Activated CD4-positive, alpha-beta memory T cell treated with anti-CD3 and anti-CD28 coated beads, Interleukin-2, amount 10 ng/mL, durations not matched to agents 7 days and 5 days (primary cell): ENCODE results near the gene GORASP2. TPM values are rescaled to one million over a fixed set of nuclear protein-coding genes. Genes with fewer than 3 reads are reported as not detected.

Experiments used
- CTCF ChIA-PET: fragments of 350-600 bp; sonication (Branson Sonifier 250); formaldehyde crosslinking; loops from one replicate; lab custom pipeline; 2021; ENCODE audit warnings: antibody characterized with exemption, inconsistent platforms; lab: Charles Lee
- POLR2A ChIA-PET: fragments of 350-600 bp; sonication (Branson Sonifier 250); formaldehyde crosslinking; loops from one replicate; lab custom pipeline; 2021; ENCODE audit warnings: antibody characterized with exemption; lab: Charles Lee
- DNase-seq: peaks from one replicate; pipeline ENCODE4 v3.0.0-alpha.2; 2020
- H3K27ac Mint-ChIP-seq: one replicate; pipeline ENCODE4 v1.8.0; 2021; ENCODE audit warnings: mild to moderate bottlenecking, mixed read lengths
- H3K27me3 Mint-ChIP-seq: one replicate; pipeline ENCODE4 v1.8.0; 2021; ENCODE audit warnings: mixed read lengths
- H3K36me3 Mint-ChIP-seq: one replicate; pipeline ENCODE4 v1.8.0; 2021; ENCODE audit warnings: low read depth, mixed read lengths
- H3K4me1 Mint-ChIP-seq: one replicate; pipeline ENCODE4 v1.8.0; 2021; ENCODE audit warnings: mixed read lengths
- H3K4me3 Mint-ChIP-seq: one replicate; pipeline ENCODE4 v1.8.0; 2021; ENCODE audit warnings: mild to moderate bottlenecking, mixed read lengths
- H3K9me3 Mint-ChIP-seq: one replicate; pipeline ENCODE4 v1.8.0; 2021; ENCODE audit warnings: mixed read lengths
- total RNA-seq, 2 experiments: library from RNA; stranded (reverse); gene quantifications; one replicate each; pipeline ENCODE4 v1.2.3, GENCODE V29; 2021

Gene GORASP2
- total RNA-seq, 2 experiments from 2014 or later: 58.7 to 67.0 TPM

DNA sequence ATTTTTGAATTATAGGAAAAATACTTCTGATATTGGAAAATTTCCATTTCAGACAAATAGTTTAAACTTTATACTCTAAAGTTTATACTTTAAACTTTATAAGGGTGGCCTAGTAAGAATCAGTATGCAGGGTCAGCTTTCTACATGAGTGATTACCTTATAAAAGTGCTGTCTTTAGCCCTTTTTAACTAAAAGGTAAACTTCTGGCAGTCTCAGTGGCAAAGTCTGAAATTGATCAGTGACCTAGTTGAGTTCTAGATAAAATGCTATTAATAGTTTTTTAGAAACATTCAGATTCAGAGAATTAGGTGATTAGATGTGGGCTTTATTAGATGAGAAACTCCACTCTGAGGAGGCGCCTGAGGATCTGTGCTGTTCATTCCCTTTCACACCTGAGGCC, 15.5 kb downstream of the GORASP2 start:
- ChIA-PET CTCF (interaction anchor here (1.6 kb wide), 1 partner anchor 16 kb away, joined by 5 read pairs; the partner anchor contains the start of gene GORASP2), POLR2A (interaction anchor here (0.6 to 3.5 kb wide), 2 partner anchors 14 to 177 kb away, joined by 4 to 14 read pairs; no protein-coding TSS in a partner anchor)
- peaks cover 24% of the 10 kb centered on the region for H3K4me1 Mint-ChIP-seq

DNA sequence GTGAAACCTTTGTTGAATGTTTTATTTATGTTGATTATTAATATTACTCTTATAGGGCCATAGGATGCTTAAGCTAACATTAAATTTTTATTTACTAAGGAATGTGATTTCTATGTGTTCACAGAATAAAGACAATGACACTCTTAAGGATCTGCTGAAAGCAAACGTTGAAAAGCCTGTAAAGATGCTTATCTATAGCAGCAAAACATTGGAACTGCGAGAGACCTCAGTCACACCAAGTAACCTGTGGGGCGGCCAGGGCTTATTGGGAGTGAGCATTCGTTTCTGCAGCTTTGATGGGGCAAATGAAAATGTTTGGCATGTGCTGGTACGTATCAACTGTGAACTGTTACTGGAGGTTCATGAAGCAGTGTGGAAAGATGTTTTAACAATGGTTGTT, 20.4 kb downstream of the GORASP2 start:
- POLR2A ChIA-PET: no interaction called here
- H3K27me3 Mint-ChIP-seq: no peaks in the 10 kb centered on the region
- no peaks in the 10 kb centered on the region for H3K9me3 Mint-ChIP-seq
- CTCF ChIA-PET: interaction anchor here (0.6 to 3.4 kb wide), 3 partner anchors 13 to 1177 kb away, joined by 3 to 20 read pairs (median 4); partner anchors contain the start of gene GORASP2
- no peak overlapping the region for H3K4me3 Mint-ChIP-seq
- no peak for DNase-seq
- peaks cover 2% of the 10 kb centered on the region for H3K4me1 Mint-ChIP-seq
- peaks cover 48% of the 10 kb centered on the region for H3K36me3 Mint-ChIP-seq
- no peak overlapping the region for H3K27ac Mint-ChIP-seq

More for the DNA sequence above, 15.5 kb downstream of the GORASP2 start:
- Mint-ChIP-seq H3K4me3 (no peak overlapping the region), H3K27me3 (no peaks in the 10 kb centered on the region), H3K36me3 (peaks cover 25% of the 10 kb centered on the region), H3K9me3 (no peaks in the 10 kb centered on the region), H3K27ac (no peak overlapping the region)
- DNase-seq: no peak

DNA sequence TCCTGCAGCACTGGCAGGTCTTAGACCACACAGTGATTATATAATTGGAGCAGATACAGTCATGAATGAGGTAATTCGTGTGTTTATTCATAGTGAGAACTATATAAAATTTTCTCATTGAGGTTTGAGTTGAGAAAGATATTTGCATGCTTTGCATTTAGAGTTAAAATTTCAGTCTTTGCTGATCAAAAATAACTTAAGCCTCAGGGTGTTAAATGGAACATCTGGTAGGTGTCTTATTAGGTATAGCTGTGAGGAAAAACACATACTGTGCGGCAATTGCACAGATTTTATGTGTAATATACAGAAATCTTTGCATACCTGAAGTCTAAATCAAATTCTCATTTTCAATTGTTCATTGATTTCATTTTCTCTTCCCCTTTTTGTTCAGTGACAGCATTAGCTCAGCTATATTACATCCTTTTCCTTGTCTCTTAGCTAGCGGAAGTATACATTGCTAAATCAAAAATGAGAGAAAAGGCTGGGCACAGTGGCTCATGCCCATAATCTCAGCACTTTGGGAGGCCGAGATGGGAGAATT, 21.2 kb downstream of the GORASP2 start:
- ChIA-PET CTCF (interaction anchor here (3.4 kb wide), 1 partner anchor 21 kb away, joined by 20 read pairs; the partner anchor contains the start of gene GORASP2), POLR2A (no interaction called here)
- H3K27me3 Mint-ChIP-seq: no peaks in the 10 kb centered on the region
- no peak for DNase-seq
- H3K27ac Mint-ChIP-seq: no peak overlapping the region
- H3K36me3 Mint-ChIP-seq: peaks cover 56% of the 10 kb centered on the region
- H3K9me3 Mint-ChIP-seq: no peaks in the 10 kb centered on the region
- H3K4me1 Mint-ChIP-seq: peaks cover 2% of the 10 kb centered on the region
- no peak overlapping the region for H3K4me3 Mint-ChIP-seq

DNA sequence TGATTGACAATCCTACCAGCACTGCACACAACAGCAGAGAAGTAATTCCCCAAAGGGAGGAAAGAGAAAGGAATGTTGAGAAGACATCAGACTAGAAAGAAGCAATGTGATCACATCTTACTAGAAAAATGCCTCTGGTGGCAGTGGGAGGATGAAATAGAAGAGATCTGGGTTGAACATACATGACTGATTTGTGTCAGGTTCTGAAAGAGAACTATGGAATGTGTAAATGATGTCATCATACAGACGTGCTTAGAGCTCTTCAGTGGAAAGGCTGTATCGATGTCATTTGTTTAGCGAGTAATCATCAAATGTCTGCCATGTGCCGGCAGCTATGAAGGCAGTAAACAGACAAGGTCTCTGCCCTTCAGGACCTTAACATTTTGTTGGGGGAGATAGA, 24.9 kb downstream of the GORASP2 start:
- no peaks in the 10 kb centered on the region for H3K27me3 Mint-ChIP-seq
- no peak for DNase-seq
- POLR2A ChIA-PET: no interaction called here

DNA sequence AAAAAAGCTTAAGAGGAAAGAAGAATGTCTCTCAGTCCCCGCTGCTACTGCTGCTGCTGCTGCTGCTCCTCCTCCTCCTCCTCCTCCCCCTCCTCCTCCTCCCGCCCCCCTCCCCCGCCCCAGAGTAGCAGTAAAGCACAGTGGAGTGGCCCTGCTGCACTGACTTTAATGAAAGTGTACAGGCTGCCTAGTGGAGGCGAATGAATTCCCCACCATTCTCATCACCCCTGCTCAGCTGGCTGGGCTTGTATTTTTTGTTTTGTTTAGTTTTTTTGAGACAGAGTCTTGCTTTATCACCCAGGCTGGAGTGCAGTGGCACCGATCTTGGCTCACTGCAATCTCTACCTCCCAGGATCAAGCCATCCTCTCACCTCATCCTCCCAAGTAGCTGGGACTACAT, 34.3 kb downstream of the GORASP2 start:
- Mint-ChIP-seq H3K36me3 (peaks cover 59% of the 10 kb centered on the region), H3K27me3 (no peaks in the 10 kb centered on the region), H3K4me3 (no peak overlapping the region), H3K27ac (no peak overlapping the region), H3K9me3 (no peaks in the 10 kb centered on the region), H3K4me1 (no peaks in the 10 kb centered on the region)
- POLR2A ChIA-PET: interaction anchor here (1.0 kb wide), 1 partner anchor 34 kb away, joined by 8 read pairs; the partner anchor contains the start of gene GORASP2
- CTCF ChIA-PET: interaction anchor here (1.1 kb wide), 1 partner anchor 9 kb away, joined by 3 read pairs; no protein-coding TSS in a partner anchor
- no peak for DNase-seq

More for the DNA sequence above, 24.9 kb downstream of the GORASP2 start:
- Mint-ChIP-seq H3K9me3 (no peaks in the 10 kb centered on the region), H3K36me3 (peaks cover 71% of the 10 kb centered on the region), H3K4me1 (no peaks in the 10 kb centered on the region), H3K27ac (no peak overlapping the region), H3K4me3 (no peak overlapping the region)
- CTCF ChIA-PET: interaction anchor here (1.0 to 2.0 kb wide), 2 partner anchors 19 to 480 kb away, joined by 4 to 5 read pairs; partner anchors contain the start of genes DCAF17 and METTL8

DNA sequence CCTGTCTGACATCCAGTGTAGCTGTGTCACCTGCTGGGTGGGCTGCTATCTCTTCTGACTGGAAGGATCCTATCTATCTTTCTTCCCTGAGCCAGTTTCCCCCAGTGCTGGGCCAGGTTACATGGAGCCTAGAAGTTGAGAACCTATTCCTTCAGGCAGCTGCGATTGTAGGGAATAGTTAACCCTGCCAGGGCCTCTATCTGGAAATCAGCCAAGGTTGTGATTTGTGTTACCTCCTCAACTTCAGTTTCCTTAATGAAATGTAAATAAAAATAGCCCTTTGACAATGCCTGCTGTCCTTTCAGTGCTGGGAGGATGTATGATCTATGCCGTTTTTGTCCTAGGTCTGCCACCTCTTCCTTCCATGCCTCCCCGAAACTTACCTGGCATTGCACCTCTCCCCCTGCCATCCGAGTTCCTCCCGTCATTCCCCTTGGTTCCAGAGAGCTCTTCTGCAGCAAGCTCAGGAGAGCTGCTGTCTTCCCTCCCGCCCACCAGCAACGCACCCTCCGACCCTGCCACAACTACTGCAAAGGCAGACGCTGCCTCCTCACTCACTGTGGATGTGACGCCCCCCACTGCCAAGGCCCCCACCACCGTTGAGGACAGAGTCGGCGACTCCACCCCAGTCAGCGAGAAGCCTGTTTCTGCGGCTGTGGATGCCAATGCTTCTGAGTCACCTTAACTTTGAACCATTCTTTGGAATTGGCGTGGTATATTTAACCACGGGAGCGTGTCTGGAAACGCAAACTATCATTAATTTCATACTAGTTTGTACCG, 36.6 kb downstream of the GORASP2 start:
- no peaks in the 10 kb centered on the region for H3K27me3 Mint-ChIP-seq
- H3K36me3 Mint-ChIP-seq: peaks cover 50% of the 10 kb centered on the region
- no peaks in the 10 kb centered on the region for H3K9me3 Mint-ChIP-seq
- POLR2A ChIA-PET: no interaction called here
- DNase-seq: no peak
- H3K4me1 Mint-ChIP-seq: no peaks in the 10 kb centered on the region
- no peak overlapping the region for H3K27ac Mint-ChIP-seq
- CTCF ChIA-PET: interaction anchor here (0.7 kb wide), 1 partner anchor 636 kb away, joined by 4 read pairs; no protein-coding TSS in a partner anchor
- H3K4me3 Mint-ChIP-seq: no peak overlapping the region

DNA sequence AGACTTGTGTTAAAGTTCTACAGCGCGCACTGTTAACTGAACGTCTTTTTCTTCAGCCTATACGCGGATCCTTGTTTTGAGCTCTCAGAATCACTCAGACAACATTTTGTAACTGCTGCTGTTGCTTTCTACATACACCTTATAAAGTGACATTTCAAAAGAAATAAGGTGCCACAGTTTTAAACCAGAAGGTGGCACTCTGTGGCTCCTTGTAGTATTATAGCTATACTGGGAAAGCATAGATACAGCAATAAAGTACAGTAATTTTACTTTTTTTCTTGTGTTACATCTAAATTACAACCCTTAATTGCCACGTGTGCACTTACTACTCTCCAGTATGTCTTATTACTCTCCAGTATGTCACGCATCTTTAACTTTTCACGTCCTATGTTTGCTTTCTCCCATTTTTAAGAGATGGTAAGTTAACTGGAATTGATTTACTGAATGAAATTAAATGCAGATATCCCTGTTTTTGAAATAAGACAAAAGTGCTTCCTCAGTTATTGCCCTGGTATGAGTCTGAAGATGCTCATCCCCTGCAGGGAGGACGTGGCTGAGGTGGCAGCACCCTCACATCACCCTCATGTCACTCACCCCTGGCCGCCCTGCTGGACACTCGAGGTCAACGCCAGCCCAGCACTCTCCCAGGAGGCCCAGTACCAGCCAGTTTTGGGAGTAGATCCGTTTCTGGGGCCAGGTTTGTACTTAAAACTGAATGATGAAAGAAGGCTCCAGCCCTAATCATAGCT, 37.8 kb downstream of the GORASP2 start:
- Mint-ChIP-seq H3K27ac (peak overlapping the region; percentile 14), H3K27me3 (no peaks in the 10 kb centered on the region), H3K36me3 (peaks cover 42% of the 10 kb centered on the region), H3K4me3 (no peak overlapping the region), H3K9me3 (no peaks in the 10 kb centered on the region), H3K4me1 (no peaks in the 10 kb centered on the region)
- no peak for DNase-seq
- ChIA-PET POLR2A (interaction anchor here (1.2 kb wide), 1 partner anchor 38 kb away, joined by 3 read pairs; the partner anchor contains the start of gene GORASP2), CTCF (interaction anchor here (3.1 kb wide), 1 partner anchor 38 kb away, joined by 9 read pairs; the partner anchor contains the start of gene GORASP2)

DNA sequence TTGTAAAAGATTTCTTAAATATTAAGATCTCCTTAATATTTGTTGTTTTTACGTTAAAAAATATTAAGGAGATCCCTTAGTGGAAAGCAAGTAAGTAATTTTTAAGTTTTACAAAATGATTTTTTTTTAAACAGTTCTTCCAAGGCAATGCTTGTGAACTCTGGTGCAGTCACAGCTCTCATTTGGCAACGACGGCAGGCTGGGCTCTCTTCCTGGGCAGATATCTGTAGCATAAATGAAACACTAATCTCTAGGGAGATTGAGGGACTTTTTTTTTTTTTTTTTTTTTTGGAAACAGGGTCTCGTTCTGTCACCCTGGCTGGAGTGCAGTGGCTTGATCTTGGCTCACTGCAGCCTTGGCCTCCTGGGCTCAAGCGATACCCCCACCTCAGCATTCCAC, 38.5 kb downstream of the GORASP2 start:
- no peak for DNase-seq
- ChIA-PET POLR2A (interaction anchor here (0.5 to 1.2 kb wide), 2 partner anchors 39 to 170 kb away, joined by 3 read pairs; partner anchors contain the start of gene GORASP2), CTCF (interaction anchor here (3.1 kb wide), 1 partner anchor 39 kb away, joined by 9 read pairs; the partner anchor contains the start of gene GORASP2)
- H3K36me3 Mint-ChIP-seq: peaks cover 36% of the 10 kb centered on the region
- no peaks in the 10 kb centered on the region for H3K4me1 Mint-ChIP-seq
- no peak overlapping the region for H3K4me3 Mint-ChIP-seq
- H3K27ac Mint-ChIP-seq: no peak overlapping the region
- no peaks in the 10 kb centered on the region for H3K9me3 Mint-ChIP-seq
- no peaks in the 10 kb centered on the region for H3K27me3 Mint-ChIP-seq

DNA sequence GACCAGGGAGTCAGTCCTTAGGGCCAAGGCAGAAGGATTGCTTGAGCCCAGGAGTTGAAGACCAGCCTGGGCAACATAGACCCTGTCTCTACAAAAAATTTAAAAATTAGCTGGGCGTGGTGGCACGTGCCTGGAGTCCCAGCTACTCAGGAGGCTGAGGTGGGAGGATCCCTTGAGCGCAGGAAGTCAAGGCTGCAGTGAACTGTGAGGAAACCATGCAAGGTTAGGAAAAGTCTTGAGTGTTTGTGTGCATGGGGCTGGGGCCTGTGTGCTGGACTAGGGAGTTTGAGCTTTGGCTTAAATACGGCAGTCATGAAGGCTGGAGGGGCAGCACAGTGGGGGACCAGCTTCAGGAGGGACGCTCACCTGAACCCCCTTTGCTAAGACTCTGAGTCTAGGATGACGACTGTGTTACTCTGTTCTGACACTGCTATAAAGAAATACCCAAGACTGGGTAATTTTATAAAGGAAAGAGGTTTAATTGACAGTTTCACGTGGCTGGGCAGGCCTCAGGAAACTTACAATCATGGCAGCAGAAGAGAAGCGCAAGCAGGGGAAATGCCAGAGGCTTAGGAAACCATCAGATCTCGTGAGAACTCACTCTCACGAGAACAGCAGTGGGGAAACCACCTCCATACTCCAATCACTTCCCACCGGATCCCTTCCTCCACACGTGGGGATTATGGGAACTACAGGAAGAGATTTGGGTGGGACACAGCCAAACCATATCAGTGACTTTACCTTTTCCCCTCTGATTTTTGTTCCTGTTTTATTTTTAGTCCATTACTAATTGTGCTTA, 39.4 kb downstream of the GORASP2 start:
- ChIA-PET POLR2A (interaction anchor here (0.9 to 1.3 kb wide), 2 partner anchors 36 to 39 kb away, joined by 3 to 4 read pairs; partner anchors contain the start of gene GORASP2), CTCF (interaction anchor here (3.1 kb wide), 1 partner anchor 40 kb away, joined by 9 read pairs; the partner anchor contains the start of gene GORASP2)
- Mint-ChIP-seq H3K27ac (no peak overlapping the region), H3K9me3 (no peaks in the 10 kb centered on the region), H3K36me3 (peaks cover 31% of the 10 kb centered on the region), H3K4me1 (peaks cover 4% of the 10 kb centered on the region), H3K27me3 (no peaks in the 10 kb centered on the region), H3K4me3 (no peak overlapping the region)
- DNase-seq: no peak

DNA sequence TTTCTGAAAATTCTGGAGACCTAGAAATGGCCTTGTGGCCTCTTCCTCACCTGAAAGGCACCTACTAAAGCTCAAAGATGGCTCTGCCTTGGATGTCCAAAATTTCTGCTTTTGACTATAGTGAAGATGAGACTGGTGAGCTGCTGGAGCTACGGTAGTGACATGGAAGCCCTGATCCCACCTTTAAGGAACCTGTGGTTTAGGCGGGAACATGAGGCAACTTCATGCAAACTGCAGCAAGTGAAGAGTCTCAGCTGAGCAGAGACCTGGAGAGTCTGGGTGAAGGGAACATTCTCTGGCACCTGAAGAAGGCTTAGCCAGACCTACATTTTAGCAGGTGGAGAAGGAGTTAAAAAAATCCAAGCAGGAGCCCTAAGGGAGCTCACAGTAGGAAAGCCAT, 40.0 kb downstream of the GORASP2 start:
- no peak overlapping the region for H3K4me3 Mint-ChIP-seq
- CTCF ChIA-PET: interaction anchor here (3.1 kb wide), 1 partner anchor 40 kb away, joined by 9 read pairs; the partner anchor contains the start of gene GORASP2
- peaks cover 29% of the 10 kb centered on the region for H3K36me3 Mint-ChIP-seq
- no peak overlapping the region for H3K27ac Mint-ChIP-seq
- no peaks in the 10 kb centered on the region for H3K9me3 Mint-ChIP-seq
- H3K4me1 Mint-ChIP-seq: peaks cover 4% of the 10 kb centered on the region
- POLR2A ChIA-PET: interaction anchor here (0.9 to 1.3 kb wide), 2 partner anchors 37 to 40 kb away, joined by 3 to 4 read pairs; partner anchors contain the start of gene GORASP2
- no peak for DNase-seq
- peaks cover under 1% of the 10 kb centered on the region for H3K27me3 Mint-ChIP-seq

DNA sequence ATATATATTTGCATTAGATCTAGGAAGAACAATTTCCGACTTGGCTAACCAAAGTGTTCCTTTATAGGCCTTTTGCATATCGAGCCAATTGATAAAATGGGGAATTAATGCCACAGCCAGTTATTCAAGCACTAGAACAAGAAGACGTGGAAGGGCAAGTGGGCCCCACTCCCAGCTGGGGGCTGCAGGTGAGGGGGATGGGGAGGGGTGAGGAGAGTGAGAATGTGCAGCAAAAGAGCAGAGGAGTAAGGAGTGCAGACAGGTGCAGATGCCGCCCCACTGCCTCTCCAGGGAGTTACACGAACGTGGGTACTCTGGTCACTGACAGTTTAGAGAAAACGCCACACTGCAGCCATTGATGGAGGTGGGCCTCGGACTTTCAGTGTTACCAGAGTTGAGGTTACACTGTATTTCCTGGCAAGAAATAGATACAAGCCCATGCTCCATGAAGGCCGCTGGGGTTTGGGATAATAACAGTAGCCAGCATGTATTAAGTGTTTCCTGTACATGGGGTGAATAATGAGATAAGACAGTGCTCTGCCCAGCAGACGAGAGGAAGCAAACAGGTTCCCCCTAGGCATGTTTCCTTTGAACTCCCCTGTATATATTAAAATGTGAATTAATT, 40.9 kb downstream of the GORASP2 start:
- H3K4me3 Mint-ChIP-seq: no peak overlapping the region
- H3K27me3 Mint-ChIP-seq: peaks cover 3% of the 10 kb centered on the region
- no peak overlapping the region for H3K27ac Mint-ChIP-seq
- H3K36me3 Mint-ChIP-seq: peaks cover 25% of the 10 kb centered on the region
- peaks cover 7% of the 10 kb centered on the region for H3K4me1 Mint-ChIP-seq
- no peak for DNase-seq
- ChIA-PET POLR2A (no interaction called here), CTCF (no interaction called here)
- no peaks in the 10 kb centered on the region for H3K9me3 Mint-ChIP-seq
